NCI-H69 (cell line): ENCODE results near the gene ITGB5.
A peak's percentile ranks its signal among the peaks of the same experiment; 100 is the strongest.
"Not testable (repeated sequence)": the region's sequence is repeated elsewhere in the genome, so short reads cannot be mapped to it uniquely, and the experiment has no call there.

Experiments used
- DNase-seq: peaks from one replicate; lab custom pipeline; 2025; lab: John Stamatoyannopoulos, UW

Gene ITGB5

GRCh38 chr3:124752051-124752450 lies 135.1 kb downstream of the ITGB5 start:
- no peak for DNase-seq

- no peak for DNase-seq
These were observed 135.7 kb downstream of the ITGB5 start for GRCh38 chr3:124751501-124751900.

GRCh38 chr3:124749877-124750276 lies 137.3 kb downstream of the ITGB5 start:
- not testable (repeated sequence) for DNase-seq

- DNase-seq = no peak
These were observed 138.5 kb downstream of the ITGB5 start for GRCh38 chr3:124748560-124749198.

GRCh38 chr3:124747111-124747981 lies 139.8 kb downstream of the ITGB5 start:
- no peak for DNase-seq

GRCh38 chr3:124745756-124746155 lies 141.4 kb downstream of the ITGB5 start:
- no peak for DNase-seq

- DNase-seq = no peak
These were observed 146.1 kb downstream of the ITGB5 start for GRCh38 chr3:124741027-124741426.

GRCh38 chr3:124731760-124732159 lies 155.4 kb downstream of the ITGB5 start:
- no peak for DNase-seq

- DNase-seq = no peak
These were observed 156.2 kb downstream of the ITGB5 start for GRCh38 chr3:124730941-124731297.

GRCh38 chr3:124730129-124730940 lies 156.8 kb downstream of the ITGB5 start, which contains the start of gene UMPS:
Gene UMPS (plus strand): TSS chr3:124730452. CDS start chr3:124730472, 20 bp downstream.
- peak; percentile 87 for DNase-seq

GRCh38 chr3:124722589-124722988 lies 164.6 kb downstream of the ITGB5 start:
- DNase-seq = no peak

GRCh38 chr3:124714223-124714853 lies 172.8 kb downstream of the ITGB5 start:
- DNase-seq = no peak
